Smooth muscle cell (in vitro differentiated cells): ENCODE results near the gene PDE4A. TPM values are rescaled to one million over a fixed set of nuclear protein-coding genes. Genes with fewer than 3 reads are reported as not detected.

ENCODE experiments used
- DNase-seq: peaks from one replicate; lab custom pipeline; 2025; ENCODE audit not compliant: unreplicated experiment; lab: John Stamatoyannopoulos, UW
- H2AFZ ChIP-seq: fragments of 200-600 bp; sonication (generic); 2 replicates; pipeline ENCODE4 v1.6.0; 2016; ENCODE audit warnings: antibody characterized with exemption, low read depth, mild to moderate bottlenecking
- H3F3A ChIP-seq: fragments of 200-600 bp; sonication (generic); 2 replicates; pipeline ENCODE4 v1.6.0; 2017; ENCODE audit warnings: antibody characterized with exemption, low read depth
- H3K27ac ChIP-seq: fragments of 200-600 bp; sonication (generic); 2 replicates; pipeline ENCODE4 v1.5.1; 2016; ENCODE audit warnings: low read depth, mild to moderate bottlenecking
- H3K27me3 ChIP-seq: fragments of 200-600 bp; sonication (generic); 2 replicates; pipeline ENCODE4 v1.6.1; 2016; ENCODE audit warnings: low read depth, mild to moderate bottlenecking
- H3K36me3 ChIP-seq: fragments of 200-600 bp; sonication (generic); 2 replicates; pipeline ENCODE4 v1.5.1; 2016; ENCODE audit warnings: low read depth
- H3K4me1 ChIP-seq: fragments of 200-600 bp; sonication (generic); 2 replicates; pipeline ENCODE4 v1.5.1; 2016; ENCODE audit warnings: low read depth
- H3K4me2 ChIP-seq: fragments of 200-600 bp; sonication (generic); 2 replicates; pipeline ENCODE4 v1.6.0; 2016; ENCODE audit warnings: mild to moderate bottlenecking
- H3K4me3 ChIP-seq: fragments of 200-600 bp; sonication (generic); 2 replicates; pipeline ENCODE4 v1.5.1; 2016; ENCODE audit warnings: mild to moderate bottlenecking
- H3K79me2 ChIP-seq: fragments of 200-600 bp; sonication (generic); 2 replicates; pipeline ENCODE4 v1.6.0; 2016; ENCODE audit warnings: low read depth, mild to moderate bottlenecking
- H3K9ac ChIP-seq: fragments of 200-600 bp; sonication (generic); 2 replicates; pipeline ENCODE4 v1.6.0; 2016; ENCODE audit warnings: low read depth
- H3K9me3 ChIP-seq: fragments of 200-600 bp; sonication (generic); replicated peaks from 2 replicates; pipeline ENCODE4 v1.5.1; 2016; ENCODE audit warnings: low read depth
- H4K20me1 ChIP-seq: fragments of 200-600 bp; sonication (generic); 2 replicates; pipeline ENCODE4 v1.6.0; 2016; ENCODE audit warnings: low read depth
- WGBS: methylation state at CpG from one replicate; pipeline ENCODE4 v1.1.7; 2016; ENCODE audit warnings: low lambda C conversion rate; 5-methylcytosine and 5-hydroxymethylcytosine counted together
- polyA plus RNA-seq: library from polyadenylated mRNA; unstranded; fragments of >200 nt; fragmentation: Nextera tagmentation; extraction: Ambion mirVana; gene quantifications from 2 replicates; pipeline ENCODE4 v1.2.1, GENCODE V29; 2016
- total RNA-seq: library from RNA; depleted of rRNA; stranded (reverse); fragments of >200 nt; gene quantifications from 2 replicates; pipeline ENCODE4 v1.2.3, GENCODE V29; 2014
- TF ChIP-seq, protein P1 (sequence below): fragments of 200-600 bp; sonication (generic); IDR thresholded peaks from 2 replicates; pipeline ENCODE4 v1.5.1; 2017; ENCODE audit warnings: borderline replicate concordance, mild to moderate bottlenecking, antibody characterized with exemption; ENCODE audit not compliant: insufficient read depth, poor library complexity, severe bottlenecking

PDE4A gene
- total and polyA plus RNA-seq, 2 experiments from 2014 or later = 2.7 to 16.4 TPM

- H3K9me3 ChIP-seq = no peaks in the 10 kb centered on the region
- H3K27me3 ChIP-seq = no peaks in the 10 kb centered on the region
- DNase-seq = no peak
- no peaks in the 10 kb centered on the region for H3K36me3 ChIP-seq
- peaks cover 9% of the 10 kb centered on the region for H4K20me1 ChIP-seq
- no peak overlapping the region for H3K4me3 ChIP-seq
- H3K79me2 ChIP-seq = no peaks in the 10 kb centered on the region
- no peak overlapping the region for H2AFZ ChIP-seq
- 93% methylated on average over 3 of the region's 3 CpGs for WGBS
- H3K4me2 ChIP-seq = no peak overlapping the region
- no peaks in the 10 kb centered on the region for H3K4me1 ChIP-seq
- no peaks in the 10 kb centered on the region for H3F3A ChIP-seq
- H3K27ac ChIP-seq = no peak overlapping the region
- TF ChIP-seq, protein P1, sequence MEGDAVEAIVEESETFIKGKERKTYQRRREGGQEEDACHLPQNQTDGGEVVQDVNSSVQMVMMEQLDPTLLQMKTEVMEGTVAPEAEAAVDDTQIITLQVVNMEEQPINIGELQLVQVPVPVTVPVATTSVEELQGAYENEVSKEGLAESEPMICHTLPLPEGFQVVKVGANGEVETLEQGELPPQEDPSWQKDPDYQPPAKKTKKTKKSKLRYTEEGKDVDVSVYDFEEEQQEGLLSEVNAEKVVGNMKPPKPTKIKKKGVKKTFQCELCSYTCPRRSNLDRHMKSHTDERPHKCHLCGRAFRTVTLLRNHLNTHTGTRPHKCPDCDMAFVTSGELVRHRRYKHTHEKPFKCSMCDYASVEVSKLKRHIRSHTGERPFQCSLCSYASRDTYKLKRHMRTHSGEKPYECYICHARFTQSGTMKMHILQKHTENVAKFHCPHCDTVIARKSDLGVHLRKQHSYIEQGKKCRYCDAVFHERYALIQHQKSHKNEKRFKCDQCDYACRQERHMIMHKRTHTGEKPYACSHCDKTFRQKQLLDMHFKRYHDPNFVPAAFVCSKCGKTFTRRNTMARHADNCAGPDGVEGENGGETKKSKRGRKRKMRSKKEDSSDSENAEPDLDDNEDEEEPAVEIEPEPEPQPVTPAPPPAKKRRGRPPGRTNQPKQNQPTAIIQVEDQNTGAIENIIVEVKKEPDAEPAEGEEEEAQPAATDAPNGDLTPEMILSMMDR = no peak
- no peak overlapping the region for H3K9ac ChIP-seq
Observed at GRCh38 chr19:10442698-10443097, 22.4 kb downstream of the PDE4A start.

GRCh38 chr19:10449037-10449436 is 28.7 kb downstream of the PDE4A start:
- no peaks in the 10 kb centered on the region for H3K27me3 ChIP-seq
- H3K4me2 ChIP-seq = no peak overlapping the region
- H3K36me3 ChIP-seq = no peaks in the 10 kb centered on the region
- TF ChIP-seq, protein P1 = no peak
- H3K9ac ChIP-seq = no peak overlapping the region
- H4K20me1 ChIP-seq = peaks cover 4% of the 10 kb centered on the region
- WGBS = over 99% methylated on average over 7 of the region's 7 CpGs
- no peaks in the 10 kb centered on the region for H3K9me3 ChIP-seq
- H3K4me1 ChIP-seq = no peaks in the 10 kb centered on the region
- no peaks in the 10 kb centered on the region for H3K79me2 ChIP-seq
- H3K4me3 ChIP-seq = no peak overlapping the region
- DNase-seq = no peak
- H2AFZ ChIP-seq = no peak overlapping the region
- no peak overlapping the region for H3K27ac ChIP-seq
- H3F3A ChIP-seq = no peaks in the 10 kb centered on the region

DNA sequence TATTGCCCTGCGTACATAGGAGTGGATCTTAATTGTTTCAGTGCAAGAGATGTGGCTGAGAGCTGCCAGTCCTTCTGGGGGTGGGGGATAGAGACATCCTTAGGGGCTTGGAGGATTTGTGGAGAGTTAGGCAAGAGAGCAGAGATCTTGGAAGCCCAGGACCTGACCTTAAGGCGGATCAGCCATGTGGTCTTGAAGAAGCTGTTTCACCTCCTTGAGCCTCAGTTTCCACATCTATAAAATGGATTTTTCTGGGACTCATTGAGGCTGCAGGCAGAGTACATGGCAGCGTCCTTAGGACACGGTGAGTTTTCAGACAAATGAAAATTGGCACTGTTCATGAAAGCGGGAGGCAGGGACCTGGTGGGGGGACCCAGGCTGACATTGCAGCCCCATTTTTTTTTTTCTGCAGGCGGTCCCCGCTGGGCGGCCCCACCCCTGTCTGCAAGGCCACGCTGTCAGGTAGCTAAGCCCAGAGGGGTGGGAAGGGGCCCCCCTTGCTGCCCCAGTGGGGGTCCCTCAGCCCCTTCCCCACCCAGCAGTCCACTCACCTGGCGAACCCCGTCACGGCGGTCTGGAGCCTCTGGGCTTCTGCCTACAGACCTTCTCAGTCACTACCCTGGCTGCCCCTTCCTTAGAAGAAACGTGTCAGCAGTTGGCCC is 30.0 kb downstream of the PDE4A start:
- no peaks in the 10 kb centered on the region for H4K20me1 ChIP-seq
- 98% methylated on average over 14 of the region's 14 CpGs for WGBS
- TF ChIP-seq, protein P1 = no peak
- no peak for DNase-seq
- H3K27me3 ChIP-seq = no peaks in the 10 kb centered on the region
- no peak overlapping the region for H3K9ac ChIP-seq
- no peaks in the 10 kb centered on the region for H3K36me3 ChIP-seq
- H3K27ac ChIP-seq = no peak overlapping the region
- H3K9me3 ChIP-seq = no peaks in the 10 kb centered on the region
- H3F3A ChIP-seq = no peaks in the 10 kb centered on the region
- H3K4me2 ChIP-seq = no peak overlapping the region
- no peaks in the 10 kb centered on the region for H3K4me1 ChIP-seq
- no peaks in the 10 kb centered on the region for H3K79me2 ChIP-seq
- no peak overlapping the region for H2AFZ ChIP-seq
- no peak overlapping the region for H3K4me3 ChIP-seq
